DMS79 (cell line): ENCODE measurements around the gene PHACTR3.

Experiments
- DNase-seq: peaks from one replicate; lab custom pipeline; 2025; lab: John Stamatoyannopoulos, UW

PHACTR3 gene

DNA sequence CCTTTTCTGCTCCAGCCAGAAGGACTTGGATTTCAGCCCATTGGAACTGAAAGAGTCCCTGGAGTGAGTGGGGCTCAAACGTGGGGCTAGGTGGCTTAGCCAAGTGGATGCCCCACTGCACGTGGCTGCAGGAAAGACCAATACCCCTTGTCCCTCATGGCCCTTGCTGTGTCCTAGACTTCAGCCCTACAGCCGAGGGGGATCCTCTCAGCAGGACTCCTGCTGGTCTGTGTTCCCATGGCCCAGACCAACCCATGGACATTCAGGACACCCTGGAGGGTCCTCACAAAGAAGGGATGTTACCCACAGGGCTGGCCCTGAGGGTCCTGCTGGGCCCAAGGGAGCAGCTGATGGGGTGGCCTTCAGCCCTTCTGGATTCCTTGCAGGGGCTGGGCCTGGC lies 30.0 kb upstream of the PHACTR3 start:
- DNase-seq, result no peak

DNA sequence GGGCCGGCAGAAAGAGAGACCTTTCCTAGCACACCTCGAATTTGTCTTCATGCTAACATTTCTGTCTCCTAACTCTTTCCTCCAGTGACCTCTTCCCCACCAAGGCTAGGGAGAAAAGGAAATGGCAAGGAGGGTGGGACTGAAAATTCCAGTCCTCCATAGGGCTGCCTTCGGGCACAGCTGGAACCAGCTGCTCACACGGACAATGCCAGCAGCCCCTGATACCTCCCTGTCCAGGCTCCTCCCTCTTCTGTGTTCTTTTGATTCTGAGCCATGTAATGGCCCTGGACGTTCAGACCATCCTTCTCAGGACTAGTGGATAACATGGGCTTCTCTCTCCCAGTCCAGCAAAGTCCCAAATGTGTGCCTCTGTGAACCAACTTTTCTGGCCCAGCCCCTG lies 29.1 kb upstream of the PHACTR3 start:
- DNase-seq, result no peak

DNA sequence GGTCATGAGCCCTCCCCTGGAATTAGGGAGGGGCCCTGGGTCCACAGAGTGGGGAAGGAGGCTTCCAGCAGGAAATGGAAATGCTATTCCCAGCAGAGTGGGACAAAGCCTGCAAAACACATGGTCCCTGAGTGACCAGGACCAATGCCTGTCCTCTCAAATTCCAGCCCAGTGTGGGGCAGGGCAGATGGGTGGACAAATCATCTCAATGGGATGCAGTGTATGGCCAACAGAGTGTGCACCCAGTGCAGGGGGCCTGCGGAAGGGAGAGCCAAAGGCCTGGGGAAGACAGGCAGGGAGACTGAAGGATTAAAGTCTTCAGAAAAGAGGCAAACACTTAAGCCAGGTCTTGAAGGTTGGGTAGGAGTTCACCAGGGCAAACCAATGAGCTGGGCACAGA lies 28.7 kb upstream of the PHACTR3 start:
- no peak for DNase-seq

DNA sequence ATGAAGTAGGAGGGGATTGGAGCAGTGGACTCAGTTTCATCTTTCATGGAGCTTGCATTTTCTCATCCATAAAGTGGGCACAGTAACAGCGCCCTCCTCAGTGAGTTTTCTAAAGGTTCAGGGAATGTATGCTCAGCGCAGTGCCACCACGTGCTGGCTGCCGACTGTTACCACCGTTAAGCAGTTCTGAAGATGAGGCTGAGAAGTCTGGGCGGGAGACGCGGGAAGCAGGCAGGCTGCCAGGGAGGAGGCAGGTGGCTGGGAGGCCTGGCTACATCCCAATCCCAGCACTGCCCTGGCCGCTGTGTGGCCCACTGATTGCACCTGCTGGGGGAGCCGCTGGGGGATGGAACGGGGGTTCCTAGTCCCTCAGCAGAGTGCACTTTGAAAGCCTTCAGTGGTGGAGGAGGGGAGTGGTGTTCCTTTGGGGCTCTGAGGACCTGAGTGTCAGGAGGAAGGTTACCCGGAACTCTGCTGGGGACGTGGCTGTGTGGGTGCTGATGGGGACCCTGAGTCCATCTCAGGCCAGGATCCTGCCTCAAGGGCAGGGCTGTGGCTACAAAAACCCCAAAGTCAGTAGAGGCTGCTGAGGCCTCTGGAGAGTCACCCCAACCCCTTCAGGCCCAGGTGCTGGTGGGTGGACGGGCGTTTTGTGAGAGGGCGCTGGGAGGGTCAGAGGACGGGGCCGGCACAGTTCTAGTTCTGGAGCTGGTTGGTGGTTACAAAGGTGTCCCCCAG lies 28.0 kb upstream of the PHACTR3 start:
- DNase-seq, result peak; percentile 89

DNA sequence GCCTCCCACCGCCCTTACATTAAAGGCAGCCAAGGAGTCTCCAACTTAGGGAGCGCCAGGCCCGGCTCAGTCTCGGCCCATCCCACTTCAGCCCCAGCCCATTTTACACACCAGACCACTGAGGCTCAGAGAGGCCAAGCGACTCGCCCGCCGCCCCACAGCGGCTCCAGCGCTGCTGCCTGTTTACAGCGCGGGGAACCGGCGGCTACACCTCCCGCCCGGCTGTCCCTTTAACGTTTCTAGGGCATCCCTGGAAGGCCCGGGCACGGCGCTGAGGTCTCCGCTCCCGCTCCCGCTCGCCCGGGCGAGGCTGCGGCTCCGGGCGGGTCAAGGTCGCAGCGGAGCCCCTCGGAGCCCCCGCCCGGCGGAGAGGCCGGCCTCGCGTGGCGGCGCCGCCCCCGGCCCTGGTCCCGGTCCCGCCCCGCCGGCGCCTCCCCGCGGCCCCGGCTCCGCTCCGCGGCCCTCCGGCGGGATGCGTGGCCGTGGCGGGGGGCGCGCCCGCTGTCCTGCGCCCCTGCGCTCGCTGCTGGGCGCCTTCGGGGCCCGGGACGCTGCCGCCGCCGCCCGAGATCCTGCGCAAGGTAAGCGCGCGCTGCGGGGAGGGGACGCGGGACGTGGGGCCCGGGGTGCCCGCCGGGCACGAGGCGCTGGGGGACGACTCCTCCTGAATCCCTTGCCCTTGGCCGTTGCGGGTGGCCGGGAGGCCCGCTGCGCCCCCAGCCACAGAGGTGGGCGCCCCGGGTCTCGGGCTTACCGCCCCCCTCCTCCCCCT lies 27.1 kb upstream of the PHACTR3 start:
- DNase-seq, result no peak

DNA sequence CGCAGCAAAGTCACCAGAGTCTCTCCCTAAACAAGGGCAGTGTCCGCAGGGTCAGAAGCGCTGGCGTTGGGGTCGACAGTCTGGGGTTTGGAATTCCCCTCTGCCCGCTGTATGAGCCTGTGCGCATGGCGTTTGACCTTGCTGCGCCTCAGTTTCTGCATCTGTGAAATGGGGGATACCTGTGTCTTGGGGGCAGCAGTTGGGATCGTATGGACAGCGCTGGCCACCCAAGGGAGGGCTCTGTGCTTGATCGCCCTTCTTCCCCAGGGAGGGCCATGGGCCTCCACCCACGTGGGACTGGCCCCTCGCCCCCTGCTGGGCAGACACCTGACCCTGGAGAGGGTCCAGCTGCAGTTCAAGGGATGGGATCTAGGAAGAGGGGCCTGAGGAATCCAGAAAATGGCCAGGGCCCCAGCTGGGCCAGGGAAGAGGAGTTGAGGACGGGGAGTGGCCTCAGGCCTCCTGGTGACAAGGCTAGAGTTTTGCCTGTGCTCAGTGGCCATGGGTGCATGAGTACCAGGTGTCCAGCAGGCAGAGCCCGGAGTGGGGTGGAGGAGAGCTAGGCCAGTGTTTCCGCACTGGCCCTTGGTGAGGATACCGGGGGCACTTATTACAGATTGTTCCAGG lies 26.4 kb upstream of the PHACTR3 start:
- DNase-seq, result no peak

DNA sequence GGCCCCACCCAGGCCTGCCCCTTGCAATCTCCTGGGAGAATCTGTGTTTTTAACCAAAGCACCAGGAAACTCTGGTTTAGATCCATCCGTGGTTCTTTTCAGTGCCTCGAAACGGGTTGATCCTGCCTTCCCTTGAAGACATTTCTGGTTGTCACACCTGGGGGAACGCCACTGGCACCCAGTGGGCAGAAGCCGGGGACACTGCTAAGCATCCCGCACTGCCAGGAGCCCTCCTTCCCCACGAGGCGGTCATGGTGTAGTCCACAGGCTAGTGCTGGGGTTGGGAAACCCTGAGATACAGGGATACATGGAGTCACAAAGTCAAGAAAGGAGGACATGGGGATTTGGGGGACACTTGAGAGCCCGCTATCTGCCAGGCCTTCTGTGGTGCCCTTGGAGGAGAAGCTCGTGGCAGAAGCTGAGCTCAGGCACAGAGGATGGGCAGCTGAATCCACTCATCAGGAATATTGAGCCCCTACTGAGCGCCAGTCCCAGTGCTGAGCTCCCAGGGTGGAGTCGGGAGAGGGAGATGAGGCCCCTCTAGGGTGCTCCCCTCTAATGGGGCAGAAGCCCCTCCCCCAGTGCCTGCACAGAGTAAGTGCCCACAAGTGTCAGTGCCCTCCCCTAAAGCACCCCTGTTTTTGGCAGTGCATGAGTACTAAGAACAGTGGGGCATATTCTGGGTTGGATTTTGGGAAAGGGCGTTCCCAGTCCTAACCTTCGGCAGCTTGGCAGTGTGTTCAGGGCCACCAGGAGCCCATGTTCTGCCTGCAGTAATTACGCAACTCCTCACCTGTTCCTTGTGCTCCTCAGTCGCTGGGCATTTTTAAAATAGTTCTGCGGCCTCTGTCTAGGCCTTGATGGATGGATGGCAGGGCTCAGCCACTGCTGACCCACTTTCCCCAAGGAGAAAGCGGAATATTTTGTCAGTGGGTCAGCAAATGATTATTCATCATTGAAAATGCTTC lies 25.6 kb upstream of the PHACTR3 start:
- no peak for DNase-seq

DNA sequence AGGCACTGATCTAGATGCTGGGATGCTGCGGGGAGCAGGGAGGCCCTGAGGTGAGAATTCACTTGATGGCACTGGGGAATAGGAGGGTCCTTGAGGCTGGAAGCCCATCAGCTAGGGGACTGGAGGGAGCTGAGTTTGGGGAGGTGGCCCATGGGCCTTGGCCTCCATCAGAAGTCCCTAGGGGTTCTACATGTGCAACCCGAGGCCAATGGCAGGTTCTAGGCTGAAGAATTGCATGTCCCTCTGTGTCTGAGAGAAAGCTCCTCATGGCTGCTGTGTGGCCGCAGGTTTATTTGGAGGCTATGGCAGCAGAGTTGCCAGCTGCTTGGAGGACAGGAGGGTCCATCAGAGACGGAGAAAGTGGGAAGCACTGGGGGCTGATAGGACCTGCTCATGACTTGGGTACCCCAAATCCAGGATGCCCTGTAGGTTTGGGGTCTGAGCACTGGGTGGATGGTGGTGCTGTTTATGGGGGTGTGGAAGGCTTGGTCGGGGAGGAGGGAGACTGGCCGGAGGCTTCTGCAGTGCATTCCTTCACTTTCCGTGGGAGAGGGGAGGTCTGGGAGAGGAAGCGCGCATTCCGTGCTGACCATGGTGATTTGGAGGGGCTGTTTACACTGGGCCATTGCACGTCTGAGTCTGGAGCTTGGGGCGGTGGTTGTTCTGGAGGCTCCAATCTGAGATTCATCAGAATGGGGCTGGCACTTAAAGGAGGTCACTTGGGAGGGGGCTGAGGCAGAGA lies 24.8 kb upstream of the PHACTR3 start:
- no peak for DNase-seq

DNA sequence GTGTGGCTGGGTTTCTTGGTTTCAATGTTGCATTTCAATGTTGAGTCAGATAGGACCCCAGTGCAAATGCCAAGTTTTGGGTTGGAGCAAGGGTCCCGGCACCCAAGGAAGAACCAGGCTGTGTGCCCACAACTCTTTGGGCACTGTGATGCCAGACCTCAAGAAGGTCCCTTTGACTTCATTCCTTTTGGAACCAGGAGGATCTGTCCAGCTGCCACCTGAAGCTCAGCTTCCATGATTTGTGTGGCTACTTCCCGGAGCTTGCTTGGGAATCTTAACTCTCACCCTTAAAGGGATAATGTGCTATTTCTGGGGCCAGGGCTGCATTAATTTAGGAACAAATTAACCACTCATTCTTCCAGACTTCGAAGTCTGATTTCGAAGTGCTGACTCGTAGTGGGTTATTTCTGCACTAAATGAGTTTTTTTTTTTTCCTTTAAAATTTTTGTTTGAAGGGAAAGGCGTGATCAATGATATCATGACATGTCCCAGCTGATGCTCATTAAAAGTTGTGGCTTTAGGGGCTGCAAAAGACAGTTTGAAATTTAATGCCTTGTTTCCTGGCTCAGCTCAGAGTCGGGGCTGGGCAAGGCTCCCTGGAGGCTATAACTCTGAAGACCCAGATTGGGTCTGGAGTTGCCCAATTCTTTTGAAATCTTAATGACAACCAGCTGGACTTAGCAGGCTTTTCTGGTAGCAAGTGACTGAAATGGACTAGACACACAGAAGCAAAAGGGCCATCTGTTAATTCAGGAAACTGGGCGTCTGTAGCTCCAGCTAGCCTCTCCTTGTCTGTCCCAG lies 24.0 kb upstream of the PHACTR3 start:
- no peak for DNase-seq

DNA sequence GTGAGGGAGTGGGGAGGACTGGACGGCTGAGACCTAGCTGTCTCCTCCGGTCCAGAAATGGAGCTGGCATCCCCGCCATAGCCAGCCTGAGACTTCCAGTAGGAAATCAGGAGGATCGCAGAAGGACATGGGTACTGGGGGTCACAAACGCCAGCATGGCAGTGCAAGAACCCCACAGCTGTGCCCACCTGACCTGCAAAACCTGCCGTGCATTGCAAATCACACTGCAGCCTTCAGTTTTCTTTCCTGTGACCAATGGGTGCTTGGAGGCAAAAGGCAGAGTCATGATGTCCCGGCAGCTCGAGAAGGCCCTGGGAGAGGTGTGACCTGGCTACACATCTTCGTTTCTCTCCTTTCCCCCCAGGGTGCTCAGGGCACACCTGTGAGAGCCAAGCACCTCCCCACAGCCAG lies 23.3 kb upstream of the PHACTR3 start:
- DNase-seq, result no peak

DNA sequence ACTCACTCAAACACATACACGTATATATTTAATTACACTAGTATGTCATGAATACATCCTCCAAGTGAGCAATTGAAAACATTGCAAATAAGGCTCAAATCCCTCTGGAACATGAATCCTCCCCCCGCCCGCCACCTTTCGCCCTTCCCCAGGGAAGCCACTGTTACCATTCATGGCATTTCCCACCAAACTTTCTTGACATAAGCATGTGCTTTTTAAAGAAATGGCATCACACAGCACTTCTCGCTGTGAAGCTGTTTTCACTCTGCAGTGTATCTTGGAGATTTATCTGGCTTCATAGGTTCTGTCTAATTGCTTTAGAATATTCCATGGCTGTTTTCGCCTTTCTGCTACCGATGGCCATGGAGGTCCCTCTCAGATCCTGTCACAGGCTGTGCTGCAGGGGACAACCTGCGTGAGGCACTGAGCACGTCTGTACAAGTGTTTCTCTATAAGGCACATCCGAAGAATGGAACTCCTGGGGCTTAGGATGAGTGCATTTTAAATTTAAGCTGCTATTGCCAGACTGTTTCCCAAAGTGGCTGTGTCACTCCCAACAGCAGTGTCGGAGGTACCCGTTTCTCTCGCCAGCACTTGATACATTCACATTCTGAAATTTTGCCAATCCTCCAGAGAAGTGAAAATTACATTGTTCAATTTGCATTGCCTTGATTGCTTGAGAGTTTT lies 22.2 kb upstream of the PHACTR3 start:
- DNase-seq, result no peak

DNA sequence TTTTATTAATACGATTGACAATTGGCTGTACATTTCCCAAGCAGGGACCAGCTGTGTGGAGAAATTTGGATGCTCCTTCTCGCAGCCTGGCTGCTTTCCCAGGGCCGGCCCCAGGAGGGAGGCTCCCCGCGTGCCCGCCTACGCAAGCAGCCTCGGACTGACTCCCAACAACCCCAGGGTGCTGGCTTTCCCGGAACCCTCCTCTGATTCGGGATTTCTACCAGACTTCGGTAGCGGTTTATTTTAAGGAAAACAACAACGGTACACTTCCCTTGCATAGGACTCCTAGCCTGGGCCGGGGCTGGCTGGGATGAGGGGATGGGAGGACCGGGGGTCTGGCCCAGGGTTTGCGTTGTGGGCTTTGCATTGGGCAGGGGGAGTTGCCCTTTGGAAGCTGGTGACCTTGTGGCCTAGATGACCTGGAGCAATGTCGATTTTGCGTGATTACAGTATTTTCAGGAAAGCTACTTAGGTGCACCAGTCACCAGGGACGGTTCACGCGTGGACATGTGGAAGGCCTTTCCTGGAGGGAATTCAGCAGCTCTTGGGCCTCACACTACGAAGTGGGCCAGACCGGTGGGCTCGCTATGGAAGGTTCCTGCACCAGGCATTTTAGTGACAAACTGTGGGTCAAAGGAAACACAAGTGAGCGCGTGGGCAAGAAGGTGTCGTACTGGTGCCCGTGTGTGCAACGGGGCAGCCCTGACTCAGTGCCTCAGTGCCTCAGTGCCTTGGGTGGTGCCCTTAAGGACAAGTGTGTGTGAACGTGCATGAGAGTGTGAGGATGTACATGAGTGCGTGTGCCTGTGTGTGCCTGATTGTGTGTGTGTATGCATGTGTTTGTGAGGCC lies 20.7 kb upstream of the PHACTR3 start:
- no peak for DNase-seq

DNA sequence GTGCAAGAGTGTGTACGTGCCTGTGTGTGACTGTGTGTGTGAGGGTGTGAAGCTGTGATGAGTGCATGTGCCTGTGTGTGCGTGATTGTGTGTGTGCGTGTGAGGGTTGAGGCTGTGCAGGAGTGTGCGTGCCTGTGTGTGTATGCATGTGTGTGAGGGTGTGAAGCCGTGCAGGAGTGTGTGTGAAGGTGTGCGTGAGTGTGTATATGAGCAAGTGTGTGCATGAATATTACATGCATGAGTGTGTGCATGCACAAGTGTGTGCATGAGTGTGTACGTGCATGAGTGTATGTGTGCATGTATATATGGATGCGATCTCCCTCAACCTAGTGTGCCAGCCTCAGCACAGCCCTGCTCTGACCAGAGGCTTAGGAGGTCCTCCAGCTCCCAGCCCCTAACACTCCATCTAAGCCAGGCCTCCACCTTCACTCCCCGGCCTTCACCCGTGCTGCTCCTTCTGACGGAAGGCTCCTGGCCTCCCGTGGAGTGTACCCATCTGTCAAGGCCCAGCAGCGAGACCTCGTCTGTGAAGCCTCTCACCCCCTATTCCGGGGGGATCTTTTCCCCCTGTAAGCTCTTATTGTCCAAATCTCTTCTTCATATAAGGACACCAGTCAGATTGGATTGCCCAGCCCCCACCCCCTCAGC lies 19.9 kb upstream of the PHACTR3 start:
- DNase-seq, result no peak

DNA sequence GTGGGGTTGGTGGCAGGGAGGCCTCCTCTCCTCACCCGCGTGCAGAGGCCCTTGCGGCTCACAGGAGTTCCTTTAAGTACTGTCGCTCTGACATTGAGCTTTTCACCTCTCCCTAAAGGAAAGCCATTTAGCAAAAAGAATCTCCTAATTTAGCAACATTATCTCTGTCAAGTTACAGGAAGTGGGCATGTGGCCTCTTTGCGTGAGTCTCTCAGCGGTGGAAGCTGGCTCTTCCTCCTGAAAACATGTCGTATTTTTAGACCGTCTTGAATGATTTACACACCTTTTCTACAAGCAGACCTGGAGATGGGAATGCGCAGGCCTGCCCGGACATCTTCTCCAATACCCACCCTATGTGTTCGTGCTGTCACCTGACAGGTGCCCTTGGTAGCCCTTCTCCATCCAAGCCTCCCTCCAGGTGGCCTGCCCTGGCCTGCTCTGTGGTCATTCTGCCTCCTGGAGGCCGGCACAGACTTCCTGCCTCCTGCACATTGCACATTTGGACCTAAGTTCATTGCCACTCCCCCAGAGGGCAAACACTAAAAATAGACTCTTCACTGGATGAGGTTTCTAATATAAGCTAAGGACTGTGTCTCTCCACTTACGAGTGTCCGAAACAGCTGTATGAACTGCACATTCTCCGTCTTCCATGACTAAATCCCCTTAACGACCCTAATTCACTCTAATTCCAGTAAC lies 18.5 kb upstream of the PHACTR3 start:
- DNase-seq, result no peak

DNA sequence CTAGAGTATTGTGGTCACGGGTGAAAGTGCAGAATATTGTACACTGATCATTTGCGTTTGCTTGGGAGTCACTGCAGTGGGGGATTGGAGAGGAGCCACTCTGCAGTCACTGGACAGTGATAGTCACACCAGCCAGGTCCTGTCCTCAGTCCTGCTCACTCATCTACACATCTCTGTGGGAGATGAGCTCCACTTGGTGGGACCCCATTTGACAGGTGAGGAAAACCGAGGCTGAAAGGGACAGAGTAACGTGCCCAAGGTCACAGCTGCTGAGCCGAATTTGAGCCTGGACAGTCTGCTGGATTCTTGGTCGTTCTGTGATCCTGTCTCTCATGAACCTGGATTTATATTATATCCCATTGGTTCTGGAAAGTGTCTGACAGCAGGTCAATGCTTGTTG lies 17.7 kb upstream of the PHACTR3 start:
- no peak for DNase-seq

DNA sequence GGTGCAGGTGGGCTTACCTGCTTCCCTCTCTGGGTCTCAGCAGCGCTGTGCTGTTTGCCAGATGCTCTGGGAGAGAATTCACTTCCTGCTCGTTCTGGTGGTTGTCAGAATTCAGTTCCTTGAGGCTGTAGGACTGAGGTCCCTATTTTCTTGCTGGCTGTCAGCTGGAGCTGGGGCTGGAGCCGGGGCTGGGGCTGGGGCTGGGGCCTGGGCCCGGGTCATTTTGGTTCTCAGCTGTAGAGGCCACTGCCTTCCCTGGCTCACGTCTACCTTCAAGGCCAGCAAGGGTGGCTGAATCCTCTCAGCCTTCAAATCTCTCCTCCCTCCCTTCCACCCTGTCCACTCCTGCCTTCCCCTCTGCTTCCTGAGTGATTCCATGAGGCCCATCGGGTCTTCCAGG lies 16.8 kb upstream of the PHACTR3 start:
- no peak for DNase-seq

DNA sequence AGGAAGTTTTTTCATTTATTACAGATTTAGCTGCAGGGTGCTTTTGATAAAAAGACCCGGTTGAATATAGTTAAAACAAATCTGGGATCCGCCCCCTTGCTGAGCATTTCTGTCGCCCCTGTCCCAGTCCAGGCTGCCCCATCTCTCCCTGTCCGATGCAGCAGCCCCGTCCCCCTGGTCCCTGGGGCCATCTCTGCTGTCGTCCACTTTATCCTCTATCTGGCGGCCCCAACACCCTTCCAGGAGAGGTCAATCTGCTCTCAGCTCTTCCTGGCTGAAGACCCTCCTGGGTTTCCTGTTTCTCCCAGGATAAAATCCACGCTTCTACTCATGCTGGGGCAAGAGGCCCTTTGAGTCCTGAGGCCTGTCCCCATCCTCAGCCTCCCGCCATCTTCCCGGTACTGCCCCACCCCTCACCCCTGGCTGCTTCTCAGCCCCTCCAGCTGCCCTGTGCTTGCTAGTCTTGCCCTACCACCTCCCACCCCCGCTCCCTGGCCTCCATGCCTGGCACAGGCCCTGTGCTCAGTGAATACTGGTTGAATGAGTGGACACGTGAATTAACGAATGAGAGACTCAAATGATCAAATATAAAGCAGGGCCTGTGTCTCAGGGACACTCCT lies 16.0 kb upstream of the PHACTR3 start:
- no peak for DNase-seq
